ENCODE measurements around the gene NOL7. TPM values are rescaled to one million over a fixed set of nuclear protein-coding genes. Genes with fewer than 3 reads are reported as not detected.
A peak's percentile ranks its signal among the peaks of the same experiment; 100 is the strongest.

Gene NOL7
- total and polyA plus RNA-seq, 9 of the 15 experiments (the other 6 are each of a cell fraction or from before 2014, with no cell fraction given) = 19.4 to 235 (median 157) TPM

DNA sequence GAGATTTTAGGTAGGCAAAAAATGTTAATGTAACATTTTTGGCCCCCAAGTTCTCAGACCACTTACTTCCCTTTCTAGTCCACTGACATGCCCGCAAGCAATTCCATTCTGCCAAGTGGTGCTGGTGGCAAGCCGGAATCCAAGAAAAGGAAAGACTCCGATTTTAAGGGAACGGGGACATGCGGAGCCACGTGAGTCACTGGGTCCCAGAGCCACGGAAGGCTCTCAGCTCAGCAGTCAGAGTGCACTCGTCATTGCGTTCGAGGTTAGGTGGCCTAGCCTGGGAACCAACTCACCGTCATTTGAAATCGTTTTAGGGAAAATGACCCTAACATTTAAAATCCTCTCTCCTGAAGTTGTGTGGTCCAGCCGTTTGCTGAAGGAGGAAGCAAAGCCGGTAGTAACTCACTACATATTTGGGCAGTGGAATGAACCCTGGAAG, 41.4 kb upstream of the NOL7 start (continued):
- TF ChIP-seq, protein P1, sequence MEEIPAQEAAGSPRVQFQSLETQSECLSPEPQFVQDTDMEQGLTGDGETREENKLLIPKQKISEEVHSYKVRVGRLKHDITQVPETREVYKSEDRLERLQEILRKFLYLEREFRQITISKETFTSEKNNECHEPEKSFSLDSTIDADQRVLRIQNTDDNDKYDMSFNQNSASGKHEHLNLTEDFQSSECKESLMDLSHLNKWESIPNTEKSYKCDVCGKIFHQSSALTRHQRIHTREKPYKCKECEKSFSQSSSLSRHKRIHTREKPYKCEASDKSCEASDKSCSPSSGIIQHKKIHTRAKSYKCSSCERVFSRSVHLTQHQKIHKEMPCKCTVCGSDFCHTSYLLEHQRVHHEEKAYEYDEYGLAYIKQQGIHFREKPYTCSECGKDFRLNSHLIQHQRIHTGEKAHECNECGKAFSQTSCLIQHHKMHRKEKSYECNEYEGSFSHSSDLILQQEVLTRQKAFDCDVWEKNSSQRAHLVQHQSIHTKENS (CRISPR knock-in tag; IDR thresholded peaks at IDR 0.05) = no peak
- TF ChIP-seq, protein P2, sequence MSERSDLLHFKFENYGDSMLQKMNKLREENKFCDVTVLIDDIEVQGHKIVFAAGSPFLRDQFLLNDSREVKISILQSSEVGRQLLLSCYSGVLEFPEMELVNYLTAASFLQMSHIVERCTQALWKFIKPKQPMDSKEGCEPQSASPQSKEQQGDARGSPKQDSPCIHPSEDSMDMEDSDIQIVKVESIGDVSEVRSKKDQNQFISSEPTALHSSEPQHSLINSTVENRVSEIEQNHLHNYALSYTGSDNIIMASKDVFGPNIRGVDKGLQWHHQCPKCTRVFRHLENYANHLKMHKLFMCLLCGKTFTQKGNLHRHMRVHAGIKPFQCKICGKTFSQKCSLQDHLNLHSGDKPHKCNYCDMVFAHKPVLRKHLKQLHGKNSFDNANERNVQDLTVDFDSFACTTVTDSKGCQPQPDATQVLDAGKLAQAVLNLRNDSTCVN (CRISPR knock-in tag; IDR thresholded peaks at IDR 0.05) = 0 out of 2 replicates have a peak, but pooled peaks have one; percentile 27
- TF ChIP-seq MAFK (IDR thresholded peaks at IDR 0.05; ENCODE audit: low read length) = 0 out of 2 replicates have a peak, but pooled peaks have one; percentile 1
- peak in 1 of 2 experiments; percentile 40; a peak in 1 of 3 replicates for TF ChIP-seq CBX3 (IDR thresholded peaks at IDR 0.05; ENCODE audit: borderline replicate concordance in 1 of 2, low read length in 2 of 2)
- TF ChIP-seq, protein P3, sequence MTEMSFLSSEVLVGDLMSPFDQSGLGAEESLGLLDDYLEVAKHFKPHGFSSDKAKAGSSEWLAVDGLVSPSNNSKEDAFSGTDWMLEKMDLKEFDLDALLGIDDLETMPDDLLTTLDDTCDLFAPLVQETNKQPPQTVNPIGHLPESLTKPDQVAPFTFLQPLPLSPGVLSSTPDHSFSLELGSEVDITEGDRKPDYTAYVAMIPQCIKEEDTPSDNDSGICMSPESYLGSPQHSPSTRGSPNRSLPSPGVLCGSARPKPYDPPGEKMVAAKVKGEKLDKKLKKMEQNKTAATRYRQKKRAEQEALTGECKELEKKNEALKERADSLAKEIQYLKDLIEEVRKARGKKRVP (CRISPR knock-in tag; IDR thresholded peaks at IDR 0.05) = 0 out of 2 replicates have a peak, but pooled peaks have one; percentile 31
- TF ChIP-seq MAFG (tag; conservative IDR thresholded peaks at IDR 0.05) = no peak
- TF ChIP-seq ZKSCAN3 (CRISPR knock-in tag; IDR thresholded peaks at IDR 0.05) = peak; percentile 94
- TF ChIP-seq, protein P4, sequence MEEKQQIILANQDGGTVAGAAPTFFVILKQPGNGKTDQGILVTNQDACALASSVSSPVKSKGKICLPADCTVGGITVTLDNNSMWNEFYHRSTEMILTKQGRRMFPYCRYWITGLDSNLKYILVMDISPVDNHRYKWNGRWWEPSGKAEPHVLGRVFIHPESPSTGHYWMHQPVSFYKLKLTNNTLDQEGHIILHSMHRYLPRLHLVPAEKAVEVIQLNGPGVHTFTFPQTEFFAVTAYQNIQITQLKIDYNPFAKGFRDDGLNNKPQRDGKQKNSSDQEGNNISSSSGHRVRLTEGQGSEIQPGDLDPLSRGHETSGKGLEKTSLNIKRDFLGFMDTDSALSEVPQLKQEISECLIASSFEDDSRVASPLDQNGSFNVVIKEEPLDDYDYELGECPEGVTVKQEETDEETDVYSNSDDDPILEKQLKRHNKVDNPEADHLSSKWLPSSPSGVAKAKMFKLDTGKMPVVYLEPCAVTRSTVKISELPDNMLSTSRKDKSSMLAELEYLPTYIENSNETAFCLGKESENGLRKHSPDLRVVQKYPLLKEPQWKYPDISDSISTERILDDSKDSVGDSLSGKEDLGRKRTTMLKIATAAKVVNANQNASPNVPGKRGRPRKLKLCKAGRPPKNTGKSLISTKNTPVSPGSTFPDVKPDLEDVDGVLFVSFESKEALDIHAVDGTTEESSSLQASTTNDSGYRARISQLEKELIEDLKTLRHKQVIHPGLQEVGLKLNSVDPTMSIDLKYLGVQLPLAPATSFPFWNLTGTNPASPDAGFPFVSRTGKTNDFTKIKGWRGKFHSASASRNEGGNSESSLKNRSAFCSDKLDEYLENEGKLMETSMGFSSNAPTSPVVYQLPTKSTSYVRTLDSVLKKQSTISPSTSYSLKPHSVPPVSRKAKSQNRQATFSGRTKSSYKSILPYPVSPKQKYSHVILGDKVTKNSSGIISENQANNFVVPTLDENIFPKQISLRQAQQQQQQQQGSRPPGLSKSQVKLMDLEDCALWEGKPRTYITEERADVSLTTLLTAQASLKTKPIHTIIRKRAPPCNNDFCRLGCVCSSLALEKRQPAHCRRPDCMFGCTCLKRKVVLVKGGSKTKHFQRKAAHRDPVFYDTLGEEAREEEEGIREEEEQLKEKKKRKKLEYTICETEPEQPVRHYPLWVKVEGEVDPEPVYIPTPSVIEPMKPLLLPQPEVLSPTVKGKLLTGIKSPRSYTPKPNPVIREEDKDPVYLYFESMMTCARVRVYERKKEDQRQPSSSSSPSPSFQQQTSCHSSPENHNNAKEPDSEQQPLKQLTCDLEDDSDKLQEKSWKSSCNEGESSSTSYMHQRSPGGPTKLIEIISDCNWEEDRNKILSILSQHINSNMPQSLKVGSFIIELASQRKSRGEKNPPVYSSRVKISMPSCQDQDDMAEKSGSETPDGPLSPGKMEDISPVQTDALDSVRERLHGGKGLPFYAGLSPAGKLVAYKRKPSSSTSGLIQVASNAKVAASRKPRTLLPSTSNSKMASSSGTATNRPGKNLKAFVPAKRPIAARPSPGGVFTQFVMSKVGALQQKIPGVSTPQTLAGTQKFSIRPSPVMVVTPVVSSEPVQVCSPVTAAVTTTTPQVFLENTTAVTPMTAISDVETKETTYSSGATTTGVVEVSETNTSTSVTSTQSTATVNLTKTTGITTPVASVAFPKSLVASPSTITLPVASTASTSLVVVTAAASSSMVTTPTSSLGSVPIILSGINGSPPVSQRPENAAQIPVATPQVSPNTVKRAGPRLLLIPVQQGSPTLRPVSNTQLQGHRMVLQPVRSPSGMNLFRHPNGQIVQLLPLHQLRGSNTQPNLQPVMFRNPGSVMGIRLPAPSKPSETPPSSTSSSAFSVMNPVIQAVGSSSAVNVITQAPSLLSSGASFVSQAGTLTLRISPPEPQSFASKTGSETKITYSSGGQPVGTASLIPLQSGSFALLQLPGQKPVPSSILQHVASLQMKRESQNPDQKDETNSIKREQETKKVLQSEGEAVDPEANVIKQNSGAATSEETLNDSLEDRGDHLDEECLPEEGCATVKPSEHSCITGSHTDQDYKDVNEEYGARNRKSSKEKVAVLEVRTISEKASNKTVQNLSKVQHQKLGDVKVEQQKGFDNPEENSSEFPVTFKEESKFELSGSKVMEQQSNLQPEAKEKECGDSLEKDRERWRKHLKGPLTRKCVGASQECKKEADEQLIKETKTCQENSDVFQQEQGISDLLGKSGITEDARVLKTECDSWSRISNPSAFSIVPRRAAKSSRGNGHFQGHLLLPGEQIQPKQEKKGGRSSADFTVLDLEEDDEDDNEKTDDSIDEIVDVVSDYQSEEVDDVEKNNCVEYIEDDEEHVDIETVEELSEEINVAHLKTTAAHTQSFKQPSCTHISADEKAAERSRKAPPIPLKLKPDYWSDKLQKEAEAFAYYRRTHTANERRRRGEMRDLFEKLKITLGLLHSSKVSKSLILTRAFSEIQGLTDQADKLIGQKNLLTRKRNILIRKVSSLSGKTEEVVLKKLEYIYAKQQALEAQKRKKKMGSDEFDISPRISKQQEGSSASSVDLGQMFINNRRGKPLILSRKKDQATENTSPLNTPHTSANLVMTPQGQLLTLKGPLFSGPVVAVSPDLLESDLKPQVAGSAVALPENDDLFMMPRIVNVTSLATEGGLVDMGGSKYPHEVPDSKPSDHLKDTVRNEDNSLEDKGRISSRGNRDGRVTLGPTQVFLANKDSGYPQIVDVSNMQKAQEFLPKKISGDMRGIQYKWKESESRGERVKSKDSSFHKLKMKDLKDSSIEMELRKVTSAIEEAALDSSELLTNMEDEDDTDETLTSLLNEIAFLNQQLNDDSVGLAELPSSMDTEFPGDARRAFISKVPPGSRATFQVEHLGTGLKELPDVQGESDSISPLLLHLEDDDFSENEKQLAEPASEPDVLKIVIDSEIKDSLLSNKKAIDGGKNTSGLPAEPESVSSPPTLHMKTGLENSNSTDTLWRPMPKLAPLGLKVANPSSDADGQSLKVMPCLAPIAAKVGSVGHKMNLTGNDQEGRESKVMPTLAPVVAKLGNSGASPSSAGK (IDR thresholded peaks at IDR 0.05) = peak; percentile 89
- TF ChIP-seq JUN (IDR thresholded peaks at IDR 0.05; ENCODE audit: borderline replicate concordance, low read depth, low read length) = peak; percentile 51; the same call in 1 of the 2 replicates
- no peak for TF ChIP-seq JUN (CRISPR knock-in tag; IDR thresholded peaks at IDR 0.05; ENCODE audit: borderline replicate concordance)
- TF ChIP-seq, protein P5, sequence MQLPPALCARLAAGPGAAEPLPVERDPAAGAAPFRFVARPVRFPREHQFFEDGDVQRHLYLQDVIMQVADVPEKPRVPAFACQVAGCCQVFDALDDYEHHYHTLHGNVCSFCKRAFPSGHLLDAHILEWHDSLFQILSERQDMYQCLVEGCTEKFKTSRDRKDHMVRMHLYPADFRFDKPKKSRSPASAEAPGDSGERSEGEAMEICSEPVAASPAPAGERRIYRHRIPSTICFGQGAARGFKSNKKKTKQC (CRISPR knock-in tag; IDR thresholded peaks at IDR 0.05) = peak; percentile 50
- TF ChIP-seq ZNF507 (tag; conservative IDR thresholded peaks at IDR 0.05) = peak; percentile 85
